ENCODE measurements around the gene CD47.

DNA sequence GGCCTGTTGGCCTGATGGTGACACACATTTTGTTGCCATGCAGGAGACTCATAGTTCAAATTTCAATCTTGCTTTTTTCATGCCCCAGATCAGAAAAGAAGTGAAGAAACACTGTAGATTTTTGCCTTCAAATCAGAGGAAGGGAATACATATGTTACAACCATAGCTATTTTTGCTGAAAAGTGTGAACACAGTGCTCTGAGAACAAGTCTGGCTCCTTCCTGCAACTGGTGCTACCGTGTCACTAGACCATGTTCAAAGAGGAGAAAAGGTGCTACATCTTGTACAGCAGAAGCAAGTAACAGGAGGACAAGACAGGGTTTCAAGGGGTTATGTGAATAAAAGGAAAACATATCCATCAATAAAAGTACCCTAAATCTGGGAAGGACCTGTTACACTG is 44.6 kb downstream of the CD47 start:
- TF ChIP-seq, protein P1, sequence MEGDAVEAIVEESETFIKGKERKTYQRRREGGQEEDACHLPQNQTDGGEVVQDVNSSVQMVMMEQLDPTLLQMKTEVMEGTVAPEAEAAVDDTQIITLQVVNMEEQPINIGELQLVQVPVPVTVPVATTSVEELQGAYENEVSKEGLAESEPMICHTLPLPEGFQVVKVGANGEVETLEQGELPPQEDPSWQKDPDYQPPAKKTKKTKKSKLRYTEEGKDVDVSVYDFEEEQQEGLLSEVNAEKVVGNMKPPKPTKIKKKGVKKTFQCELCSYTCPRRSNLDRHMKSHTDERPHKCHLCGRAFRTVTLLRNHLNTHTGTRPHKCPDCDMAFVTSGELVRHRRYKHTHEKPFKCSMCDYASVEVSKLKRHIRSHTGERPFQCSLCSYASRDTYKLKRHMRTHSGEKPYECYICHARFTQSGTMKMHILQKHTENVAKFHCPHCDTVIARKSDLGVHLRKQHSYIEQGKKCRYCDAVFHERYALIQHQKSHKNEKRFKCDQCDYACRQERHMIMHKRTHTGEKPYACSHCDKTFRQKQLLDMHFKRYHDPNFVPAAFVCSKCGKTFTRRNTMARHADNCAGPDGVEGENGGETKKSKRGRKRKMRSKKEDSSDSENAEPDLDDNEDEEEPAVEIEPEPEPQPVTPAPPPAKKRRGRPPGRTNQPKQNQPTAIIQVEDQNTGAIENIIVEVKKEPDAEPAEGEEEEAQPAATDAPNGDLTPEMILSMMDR (IDR thresholded peaks at IDR 0.05) = no peak
- TF ChIP-seq POLR2A (IDR thresholded peaks at IDR 0.05) = no peak
